Right lobe of liver (tissue), 4 donors: Measurements from ENCODE around the gene RRAS2.

ENCODE experiments used
- CTCF ChIP-seq, 4 donors: fragments of 200-600 bp in 3 of 4; fragments of 450-650 bp in 1 of 4; IDR thresholded peaks; one replicate each; pipeline versions ENCODE4 v1.5.1 to v1.8.0; 2016 to 2022; ENCODE audit warnings: antibody characterized with exemption in 4 of 4, mild to moderate bottlenecking in 2 of 4
- POLR2A ChIP-seq: fragments of 450-650 bp; IDR thresholded peaks from one replicate; pipeline ENCODE4 v1.6.1; 2017; ENCODE audit warnings: antibody characterized with exemption, mild to moderate bottlenecking
- donor health status: DM: no; HTN: no; CAD: no.
- donor health status: DM: no; HTN: no; CAD: no.
- donor health status: DM: no; HTN: yes; CAD: no.

GRCh38 chr11:14350215-14350614 is 8.8 kb downstream of the RRAS2 start:
- TF ChIP-seq CTCF (IDR thresholded peaks at IDR 0.05) (no peak), POLR2A (no peak)
